OCI-LY7 (cell line): ENCODE data around the gene H2AZ1. TPM values are rescaled to one million over a fixed set of nuclear protein-coding genes. Genes with fewer than 3 reads are reported as not detected.

Experiments used
- BruUV-seq: library from RNA; stranded (reverse); fragments of 400-500 nt; replicated peaks from 2 replicates; lab custom pipeline; 2021; lab: Mats Ljungman, UMichigan
- CTCF ChIA-PET: fragments of 300-600 bp; sonication (Branson Sonifier 250); formaldehyde crosslinking; loops from one replicate; lab custom pipeline; 2022; ENCODE audit warnings: antibody characterized with exemption; ENCODE audit not compliant: unreplicated experiment; lab: Charles Lee
- POLR2A ChIA-PET: fragments of 300-600 bp; sonication (Branson Sonifier 250); formaldehyde crosslinking; loops from one replicate; lab custom pipeline; 2022; ENCODE audit warnings: antibody characterized with exemption; lab: Charles Lee
- DNase-seq: peaks from one replicate; pipeline ENCODE4 v3.0.0-alpha.2; 2015; ENCODE audit warnings: low spot score
- H2AFZ ChIP-seq: fragments of 200-600 bp; sonication (generic), shearing (Covaris generic); 2 replicates; pipeline ENCODE4 v1.6.1; 2014; ENCODE audit warnings: mild to moderate bottlenecking, antibody characterized with exemption, low read length, moderate library complexity
- H3K27ac ChIP-seq: fragments of 200-600 bp; sonication (generic); 2 replicates; pipeline ENCODE4 v1.5.1; 2014; ENCODE audit warnings: mixed run types, low read depth, mild to moderate bottlenecking, moderate library complexity, low read length, inconsistent platforms; ENCODE audit not compliant: poor library complexity, severe bottlenecking
- H3K36me3 ChIP-seq: fragments of 200-600 bp; sonication (generic); 2 replicates; pipeline ENCODE4 v1.6.1; 2014; ENCODE audit warnings: mild to moderate bottlenecking, antibody characterized with exemption, low read length, moderate library complexity, mixed read lengths; ENCODE audit not compliant: insufficient read depth
- H3K4me1 ChIP-seq: fragments of 200-600 bp; sonication (generic); 2 replicates; pipeline ENCODE4 v1.5.1; 2014; ENCODE audit warnings: mild to moderate bottlenecking, low read length; ENCODE audit not compliant: insufficient read depth, poor library complexity, severe bottlenecking
- H3K4me2 ChIP-seq: fragments of 200-600 bp; sonication (generic); 2 replicates; pipeline ENCODE4 v1.6.1; 2014; ENCODE audit warnings: mild to moderate bottlenecking, low read length
- H3K4me3 ChIP-seq: fragments of 200-600 bp; sonication (generic); 2 replicates; pipeline ENCODE4 v1.5.1; 2014; ENCODE audit warnings: mild to moderate bottlenecking, low read depth, low read length; ENCODE audit not compliant: poor library complexity, severe bottlenecking
- H3K79me2 ChIP-seq: fragments of 200-600 bp; sonication (generic); 2 replicates; pipeline ENCODE4 v1.6.1; 2016; ENCODE audit warnings: low read depth, mild to moderate bottlenecking, low read length, moderate library complexity, mixed read lengths; ENCODE audit not compliant: insufficient read depth
- H3K9me2 ChIP-seq: fragments of 200-600 bp; sonication (generic); 2 replicates; pipeline ENCODE4 v1.6.1; 2016; ENCODE audit warnings: mild to moderate bottlenecking, low read length, mixed read lengths; ENCODE audit not compliant: insufficient read depth
- H3K9me3 ChIP-seq: fragments of 200-600 bp; sonication (generic); 2 replicates; pipeline ENCODE4 v1.6.1; 2014; ENCODE audit warnings: mild to moderate bottlenecking, mixed run types, low read length, mixed read lengths
- H4K20me1 ChIP-seq: fragments of 200-600 bp; sonication (generic); 2 replicates; pipeline ENCODE4 v1.6.1; 2014; ENCODE audit warnings: mild to moderate bottlenecking, antibody characterized with exemption, low read length, moderate library complexity, mixed read lengths; ENCODE audit not compliant: insufficient read depth
- CTCF ChIP-seq: fragments of 200-600 bp; sonication (generic); conservative IDR thresholded peaks from 2 replicates; pipeline ENCODE4 v1.5.1; 2014; ENCODE audit warnings: mild to moderate bottlenecking, antibody characterized with exemption, low read length, moderate library complexity, mixed read lengths
- EZH2phosphoT487 ChIP-seq: fragments of 200-600 bp; sonication (generic); IDR thresholded peaks from 2 replicates; pipeline ENCODE4 v1.6.1; 2018; ENCODE audit warnings: low read depth, borderline replicate concordance, mild to moderate bottlenecking, mixed run types, antibody characterized with exemption, low read length, moderate library complexity, mixed read lengths
- intact Hi-C: fragments of 100-400 bp; cut with micrococcal nuclease; formaldehyde crosslinking; loops from one replicate; pipeline ENCODE4 v1.10.0; 2022; ENCODE audit not compliant: unreplicated experiment
- total RNA-seq, 2 experiments: library from RNA; depleted of rRNA in 1 of 2; stranded (reverse); fragments of >200 nt in 1 of 2; shearing (Covaris generic) in 1 of 2; gene quantifications; 2 replicates each; pipeline ENCODE4 v1.2.3, GENCODE V29; 2014 to 2022

H2AZ1 gene
- total RNA-seq, 2 experiments from 2014 or later, result 1,106 to 1,147 TPM

GRCh38 chr4:99943904-99944437, 6.1 kb downstream of the H2AZ1 start:
- H3K4me3 ChIP-seq, result peak overlapping the region; percentile 21
- ChIA-PET POLR2A (interaction anchor here (0.6 kb wide), 1 partner anchor 9 kb away, joined by 3 read pairs; no protein-coding TSS in a partner anchor), CTCF (interaction anchor here (0.8 kb wide), 1 partner anchor 49 kb away, joined by 9 read pairs; the partner anchor contains the start of gene LAMTOR3)
- peaks cover 41% of the 10 kb centered on the region for H3K4me1 ChIP-seq
- H3K36me3 ChIP-seq, result peaks cover 69% of the 10 kb centered on the region
- H3K27ac ChIP-seq, result no peak overlapping the region
- TF ChIP-seq EZH2phosphoT487 (no peak), CTCF (no peak)
- no peak for DNase-seq
- H2AFZ ChIP-seq, result no peak overlapping the region
- no peaks in the 10 kb centered on the region for H3K9me2 ChIP-seq
- H3K9me3 ChIP-seq, result peaks cover 19% of the 10 kb centered on the region; the same call in 1 of the 2 replicates
- H4K20me1 ChIP-seq, result peaks cover 24% of the 10 kb centered on the region
- intact Hi-C loops, result no loop called here
- peak overlapping the region; percentile 78 for H3K4me2 ChIP-seq
- BruUV-seq, result no TSS peak
- H3K79me2 ChIP-seq, result peaks cover 89% of the 10 kb centered on the region

GRCh38 chr4:99938243-99938753, 11.8 kb downstream of the H2AZ1 start:
- Histone ChIP-seq H3K9me3 (peaks cover 22% of the 10 kb centered on the region; the same call in 1 of the 2 replicates), H3K4me1 (peaks cover 5% of the 10 kb centered on the region), H3K4me3 (no peak overlapping the region), H3K79me2 (peaks cover 87% of the 10 kb centered on the region), H3K27ac (no peak overlapping the region), H3K4me2 (no peak overlapping the region), H3K36me3 (peaks cover 59% of the 10 kb centered on the region), H3K9me2 (no peaks in the 10 kb centered on the region), H4K20me1 (no peaks in the 10 kb centered on the region), H2AFZ (no peak overlapping the region)
- BruUV-seq, result no TSS peak
- ChIA-PET POLR2A (interaction anchor here (0.6 to 0.8 kb wide), 7 partner anchors 11 to 923 kb away, joined by 3 to 6 read pairs (median 3); no protein-coding TSS in a partner anchor), CTCF (interaction anchor here (0.6 kb wide), 1 partner anchor 850 kb away, joined by 6 read pairs; the partner anchor contains the start of gene ADH5)
- TF ChIP-seq EZH2phosphoT487 (no peak), CTCF (no peak)
- intact Hi-C loops, result no loop called here
- DNase-seq, result no peak

- H3K9me3 ChIP-seq, result peaks cover 14% of the 10 kb centered on the region; the same call in 1 of the 2 replicates
- H3K36me3 ChIP-seq, result peaks cover 58% of the 10 kb centered on the region
- H3K4me1 ChIP-seq, result no peaks in the 10 kb centered on the region
- ChIA-PET CTCF (no interaction called here), POLR2A (interaction anchor here (1.0 to 1.5 kb wide), 2 partner anchors 9 kb away, joined by 3 to 4 read pairs; no protein-coding TSS in a partner anchor)
- H3K27ac ChIP-seq, result no peak overlapping the region
- no TSS peak for BruUV-seq
- intact Hi-C loops, result no loop called here
- no peak overlapping the region for H3K4me3 ChIP-seq
- H4K20me1 ChIP-seq, result no peaks in the 10 kb centered on the region
- DNase-seq, result no peak
- no peak overlapping the region for H3K4me2 ChIP-seq
- H2AFZ ChIP-seq, result no peak overlapping the region
- TF ChIP-seq CTCF, result no peak
- no peak for TF ChIP-seq EZH2phosphoT487
- H3K79me2 ChIP-seq, result peaks cover 88% of the 10 kb centered on the region
- no peaks in the 10 kb centered on the region for H3K9me2 ChIP-seq
Measured at GRCh38 chr4:99934891-99935290, 15.2 kb downstream of the H2AZ1 start.
